Mesendoderm (in vitro differentiated cells): ENCODE measurements around the gene IRGQ.

ENCODE experiments used
- DNase-seq: peaks from one replicate; pipeline ENCODE4 v3.0.0; 2013
- H2AK5ac ChIP-seq: 2 replicates; pipeline ENCODE4 v1.6.1; 2013; ENCODE audit warnings: low read length, inconsistent platforms
- H2BK120ac ChIP-seq: 2 replicates; pipeline ENCODE4 v1.6.1; 2013; ENCODE audit warnings: low read depth, mild to moderate bottlenecking, low read length, moderate library complexity, mixed read lengths
- H2BK15ac ChIP-seq: replicated peaks from 2 replicates; pipeline ENCODE4 v1.6.1; 2013; ENCODE audit warnings: low read depth, mild to moderate bottlenecking, moderate library complexity
- H2BK5ac ChIP-seq: 2 replicates; pipeline ENCODE4 v1.6.1; 2013; ENCODE audit warnings: low read length, inconsistent platforms
- H3K18ac ChIP-seq: 2 replicates; pipeline ENCODE4 v1.6.1; 2013; ENCODE audit warnings: mild to moderate bottlenecking, low read length, mixed read lengths
- H3K23ac ChIP-seq: one replicate; pipeline ENCODE4 v1.6.1; 2013; ENCODE audit warnings: low read length
- H3K27ac ChIP-seq: 2 replicates; pipeline ENCODE4 v1.5.1; 2013; ENCODE audit warnings: low read depth, mild to moderate bottlenecking, inconsistent platforms, low read length, moderate library complexity
- H3K27me3 ChIP-seq: 2 replicates; pipeline ENCODE4 v1.6.1; 2013; ENCODE audit warnings: low read length, control low read depth, mild to moderate bottlenecking, inconsistent platforms; ENCODE audit not compliant: insufficient read depth, poor library complexity
- H3K36me3 ChIP-seq: 2 replicates; pipeline ENCODE4 v1.6.1; 2013; ENCODE audit warnings: low read length, inconsistent platforms; ENCODE audit not compliant: control insufficient read depth, insufficient read depth
- H3K4ac ChIP-seq: one replicate; pipeline ENCODE4 v1.6.1; 2013; ENCODE audit warnings: low read depth, mild to moderate bottlenecking, low read length, moderate library complexity
- H3K4me1 ChIP-seq: 2 replicates; pipeline ENCODE4 v1.6.1; 2013; ENCODE audit warnings: low read depth, low read length, inconsistent platforms; ENCODE audit not compliant: control insufficient read depth
- H3K4me2 ChIP-seq: 2 replicates; pipeline ENCODE4 v1.6.1; 2013; ENCODE audit warnings: low read length
- H3K4me3 ChIP-seq: 2 replicates; pipeline ENCODE4 v1.5.1; 2013; ENCODE audit warnings: mild to moderate bottlenecking, low read length
- H3K56ac ChIP-seq: one replicate; pipeline ENCODE4 v1.6.1; 2013; ENCODE audit warnings: low read length
- H3K79me1 ChIP-seq: 2 replicates; pipeline ENCODE4 v1.6.1; 2013; ENCODE audit warnings: low read length, inconsistent platforms
- H3K79me2 ChIP-seq: 2 replicates; pipeline ENCODE4 v1.6.1; 2013; ENCODE audit warnings: mild to moderate bottlenecking, low read length; ENCODE audit not compliant: control insufficient read depth, insufficient read depth
- H3K9ac ChIP-seq: 2 replicates; pipeline ENCODE4 v1.6.1; 2013; ENCODE audit warnings: low read length, inconsistent platforms
- H4K5ac ChIP-seq: one replicate; pipeline ENCODE4 v1.6.1; 2013; ENCODE audit warnings: low read length
- H4K8ac ChIP-seq: one replicate; pipeline ENCODE4 v1.6.1; 2013; ENCODE audit warnings: low read depth, mild to moderate bottlenecking, control low read depth, low read length, moderate library complexity
- WGBS: extraction: QIAGEN DNeasy Blood & Tissue Kit; methylation state at CpG from one replicate; pipeline ENCODE4 v1.1.7; 2013; ENCODE audit warnings: low lambda C conversion rate, missing lambda C conversion rate; ENCODE audit not compliant: insufficient coverage; ENCODE audit errors: extremely low coverage; 5-methylcytosine and 5-hydroxymethylcytosine counted together

Gene IRGQ

GRCh38 chr19:43569657-43570056 lies 26.3 kb downstream of the IRGQ start:
- Histone ChIP-seq H3K18ac (no peak overlapping the region), H2BK5ac (no peak overlapping the region), H2BK120ac (no peak overlapping the region), H3K4ac (no peak overlapping the region), H3K79me2 (no peaks in the 10 kb centered on the region), H3K36me3 (no peaks in the 10 kb centered on the region), H3K4me3 (no peak overlapping the region), H3K4me1 (no peaks in the 10 kb centered on the region), H3K9ac (no peak overlapping the region), H4K5ac (no peak overlapping the region), H2BK15ac (no peak overlapping the region), H4K8ac (no peak overlapping the region), H3K79me1 (peaks cover 3% of the 10 kb centered on the region), H3K23ac (no peak overlapping the region), H3K27ac (no peak overlapping the region), H3K56ac (no peak overlapping the region), H2AK5ac (no peak overlapping the region), H3K4me2 (no peak overlapping the region), H3K27me3 (no peaks in the 10 kb centered on the region)
- no CpG with 5 or more reads among the region's 5 CpGs for WGBS
- no peak for DNase-seq

GRCh38 chr19:43564800-43565199 lies 31.1 kb downstream of the IRGQ start:
- no CpG with 5 or more reads among the region's 9 CpGs for WGBS
- H2AK5ac ChIP-seq = no peak overlapping the region

GRCh38 chr19:43563816-43564457 lies 32.0 kb downstream of the IRGQ start:
- H2BK15ac ChIP-seq = no peak overlapping the region
- no peak overlapping the region for H2BK120ac ChIP-seq
- H3K79me1 ChIP-seq = no peaks in the 10 kb centered on the region
- no peak overlapping the region for H3K27ac ChIP-seq
- H4K8ac ChIP-seq = no peak overlapping the region
- no peaks in the 10 kb centered on the region for H3K27me3 ChIP-seq
- no peak overlapping the region for H4K5ac ChIP-seq
- no peaks in the 10 kb centered on the region for H3K4me1 ChIP-seq
- no peak overlapping the region for H3K23ac ChIP-seq
- no CpG with 5 or more reads among the region's 10 CpGs for WGBS
- H2AK5ac ChIP-seq = no peak overlapping the region
- no peak overlapping the region for H3K4ac ChIP-seq
- no peaks in the 10 kb centered on the region for H3K79me2 ChIP-seq
- no peak overlapping the region for H3K4me3 ChIP-seq
- H3K56ac ChIP-seq = no peak overlapping the region
- no peak overlapping the region for H2BK5ac ChIP-seq
- DNase-seq = no peak
- peaks cover 1% of the 10 kb centered on the region for H3K36me3 ChIP-seq
- H3K4me2 ChIP-seq = no peak overlapping the region
- H3K18ac ChIP-seq = no peak overlapping the region
- no peak overlapping the region for H3K9ac ChIP-seq

More at GRCh38 chr19:43564800-43565199, 31.1 kb downstream of the IRGQ start:
- H4K8ac ChIP-seq = no peak overlapping the region
- no peaks in the 10 kb centered on the region for H3K27me3 ChIP-seq
- H3K9ac ChIP-seq = no peak overlapping the region
- no peak overlapping the region for H4K5ac ChIP-seq
- H3K4me3 ChIP-seq = no peak overlapping the region
- no peak overlapping the region for H2BK5ac ChIP-seq
- H3K23ac ChIP-seq = no peak overlapping the region
- no peak overlapping the region for H3K56ac ChIP-seq
- H3K36me3 ChIP-seq = peaks cover 1% of the 10 kb centered on the region
- DNase-seq = no peak
- H2BK15ac ChIP-seq = no peak overlapping the region
- H3K4me1 ChIP-seq = no peaks in the 10 kb centered on the region
- no peak overlapping the region for H3K18ac ChIP-seq
- H3K27ac ChIP-seq = no peak overlapping the region
- no peaks in the 10 kb centered on the region for H3K79me1 ChIP-seq
- no peak overlapping the region for H2BK120ac ChIP-seq
- no peak overlapping the region for H3K4ac ChIP-seq
- H3K4me2 ChIP-seq = no peak overlapping the region
- H3K79me2 ChIP-seq = no peaks in the 10 kb centered on the region

GRCh38 chr19:43562698-43563241 lies 33.2 kb downstream of the IRGQ start:
- Histone ChIP-seq H3K27me3 (no peaks in the 10 kb centered on the region), H3K4me1 (no peaks in the 10 kb centered on the region), H3K23ac (no peak overlapping the region), H4K5ac (no peak overlapping the region), H3K79me1 (no peaks in the 10 kb centered on the region), H3K36me3 (peaks cover 1% of the 10 kb centered on the region), H2BK120ac (no peak overlapping the region), H3K4ac (no peak overlapping the region), H3K27ac (no peak overlapping the region), H3K79me2 (no peaks in the 10 kb centered on the region), H2BK15ac (no peak overlapping the region), H4K8ac (no peak overlapping the region), H3K4me3 (no peak overlapping the region), H3K18ac (no peak overlapping the region), H2AK5ac (no peak overlapping the region), H2BK5ac (no peak overlapping the region), H3K4me2 (no peak overlapping the region), H3K9ac (no peak overlapping the region), H3K56ac (no peak overlapping the region)
- DNase-seq = no peak
- no CpG with 5 or more reads among the region's 14 CpGs for WGBS

- Histone ChIP-seq H4K8ac (no peak overlapping the region), H3K56ac (no peak overlapping the region), H2AK5ac (no peak overlapping the region), H3K79me1 (no peaks in the 10 kb centered on the region), H3K4ac (no peak overlapping the region), H3K27me3 (no peaks in the 10 kb centered on the region), H3K9ac (no peak overlapping the region), H2BK120ac (no peak overlapping the region), H3K79me2 (no peaks in the 10 kb centered on the region), H3K4me1 (no peaks in the 10 kb centered on the region), H2BK15ac (no peak overlapping the region), H3K4me2 (no peak overlapping the region), H3K4me3 (no peak overlapping the region), H3K36me3 (peaks cover 1% of the 10 kb centered on the region), H3K18ac (no peak overlapping the region), H3K23ac (no peak overlapping the region), H2BK5ac (no peak overlapping the region), H4K5ac (no peak overlapping the region), H3K27ac (no peak overlapping the region)
- WGBS = no CpG with 5 or more reads among the region's 6 CpGs
- DNase-seq = no peak
Measured at GRCh38 chr19:43562226-43562697, 33.7 kb downstream of the IRGQ start.
